ENCODE results near the gene ADAMTS8.
A peak's percentile ranks its signal among the peaks of the same experiment; 100 is the strongest.

The ADAMTS8 gene

GRCh38 chr11:130403967-130404366 lies 24.4 kb downstream of the ADAMTS8 start:
- no peak for TF ChIP-seq CTCF (IDR thresholded peaks at IDR 0.05; ENCODE audit: insufficient read depth, low read length, missing control alignments)
- ChIA-PET POLR2A (no interaction called here), CTCF (interaction anchor here (1.0 to 1.5 kb wide), 2 partner anchors 14 to 191 kb away, joined by 3 to 4 read pairs; no protein-coding TSS in a partner anchor)

GRCh38 chr11:130403271-130403804 lies 25.1 kb downstream of the ADAMTS8 start:
- ChIA-PET POLR2A (interaction anchor here (0.7 kb wide), 1 partner anchor 20 kb away, joined by 3 read pairs; no protein-coding TSS in a partner anchor), CTCF (interaction anchor here (0.8 to 1.5 kb wide), 4 partner anchors 13 to 459 kb away, joined by 3 to 4 read pairs (median 4); no protein-coding TSS in a partner anchor)
- TF ChIP-seq CTCF (IDR thresholded peaks at IDR 0.05; ENCODE audit: insufficient read depth, low read length, missing control alignments): no peak
- H3K4me3 ChIP-seq (ENCODE audit: low read depth, low read length): peak overlapping the region; percentile 35
- peak; percentile 49 for DNase-seq (ENCODE audit: low read depth, low spot score)

More at GRCh38 chr11:130403967-130404366, 24.4 kb downstream of the ADAMTS8 start:
- no peak for DNase-seq (ENCODE audit: low read depth, low spot score)
- no peak overlapping the region for H3K4me3 ChIP-seq (ENCODE audit: low read depth, low read length)

GRCh38 chr11:130402570-130402969 lies 25.8 kb downstream of the ADAMTS8 start:
- ChIA-PET POLR2A (interaction anchor here (0.7 kb wide), 1 partner anchor 19 kb away, joined by 3 read pairs; no protein-coding TSS in a partner anchor), CTCF (interaction anchor here (0.8 to 1.5 kb wide), 4 partner anchors 12 to 460 kb away, joined by 3 to 4 read pairs (median 4); no protein-coding TSS in a partner anchor)
- DNase-seq (ENCODE audit: low read depth, low spot score): no peak
- TF ChIP-seq CTCF (IDR thresholded peaks at IDR 0.05; ENCODE audit: insufficient read depth, low read length, missing control alignments): no peak
- no peak overlapping the region for H3K4me3 ChIP-seq (ENCODE audit: low read depth, low read length)

- peak; percentile 41 for DNase-seq (ENCODE audit: low read depth, low spot score)
- H3K4me3 ChIP-seq (ENCODE audit: low read depth, low read length): no peak overlapping the region
- POLR2A ChIA-PET: no interaction called here
- TF ChIP-seq CTCF (IDR thresholded peaks at IDR 0.05; ENCODE audit: insufficient read depth, low read length, missing control alignments): no peak
- CTCF ChIA-PET: interaction anchor here (1.1 to 3.6 kb wide), 2 partner anchors 10 to 462 kb away, joined by 3 to 21 read pairs; no protein-coding TSS in a partner anchor
Observed at GRCh38 chr11:130400781-130401483, 27.5 kb downstream of the ADAMTS8 start.

- no peak overlapping the region for H3K4me3 ChIP-seq (ENCODE audit: low read depth, low read length)
- ChIA-PET POLR2A (no interaction called here), CTCF (interaction anchor here (1.5 to 3.6 kb wide), 2 partner anchors 9 to 17 kb away, joined by 3 to 21 read pairs; no protein-coding TSS in a partner anchor)
- no peak for DNase-seq (ENCODE audit: low read depth, low spot score)
- no peak for TF ChIP-seq CTCF (IDR thresholded peaks at IDR 0.05; ENCODE audit: insufficient read depth, low read length, missing control alignments)
Observed at GRCh38 chr11:130399196-130399595, 29.2 kb downstream of the ADAMTS8 start.

GRCh38 chr11:130397780-130398179 lies 30.6 kb downstream of the ADAMTS8 start:
- POLR2A ChIA-PET: no interaction called here
- no peak for DNase-seq (ENCODE audit: low read depth, low spot score)
- no peak for TF ChIP-seq CTCF (IDR thresholded peaks at IDR 0.05; ENCODE audit: insufficient read depth, low read length, missing control alignments)
- H3K4me3 ChIP-seq (ENCODE audit: low read depth, low read length): no peak overlapping the region
- CTCF ChIA-PET: interaction anchor here (3.6 kb wide), 1 partner anchor 7 kb away, joined by 21 read pairs; no protein-coding TSS in a partner anchor

Data from AG04449 (cell line).